ENCODE results near the gene WNK1.

DNA sequence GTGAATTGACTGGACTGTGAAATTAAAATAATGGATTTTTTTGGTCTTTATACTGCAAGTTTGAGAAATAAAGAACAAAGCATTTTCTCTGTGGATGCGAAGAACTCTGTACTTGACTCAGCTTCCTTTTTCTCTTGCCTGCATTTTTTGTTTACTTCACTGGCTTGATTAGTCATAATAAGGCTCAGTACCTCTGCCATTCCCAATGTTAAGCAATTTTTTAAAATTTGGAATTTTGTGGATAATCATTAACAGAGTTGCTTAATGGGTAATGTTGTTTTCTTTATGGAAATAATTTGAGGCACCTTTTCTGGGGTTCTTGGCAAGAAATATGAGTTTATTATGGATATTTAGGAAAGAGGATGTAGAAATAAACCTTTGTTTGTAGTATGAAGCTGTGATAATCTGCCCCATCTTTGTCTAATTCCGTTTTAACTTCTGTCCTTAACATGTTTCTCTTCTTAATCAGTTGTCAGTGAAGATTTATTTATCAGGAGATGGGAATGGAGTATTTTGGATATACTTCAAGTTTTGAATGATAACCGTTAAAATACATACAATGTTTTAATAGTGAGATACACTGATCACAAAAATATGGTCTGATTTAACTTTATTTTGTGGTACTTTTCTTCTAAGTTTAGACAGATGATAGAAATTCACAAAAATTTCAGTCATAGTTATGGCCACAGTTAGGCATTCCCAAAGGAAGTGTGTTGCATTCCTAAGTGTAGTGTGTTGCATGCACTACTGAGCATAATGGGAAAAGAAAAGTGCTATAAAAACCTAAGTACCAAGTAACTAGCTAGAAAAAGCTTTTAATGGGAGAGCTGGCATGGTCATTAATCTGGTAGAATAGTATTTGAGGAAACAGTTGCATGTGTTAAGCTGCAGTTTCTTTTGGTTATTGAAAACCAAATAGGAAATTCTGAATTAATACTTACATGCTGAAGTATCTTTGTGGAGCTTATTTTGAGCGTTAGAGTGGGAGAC, 27.7 kb downstream of the WNK1 start:
- no peak for TF ChIP-seq POLR2A (IDR thresholded peaks at IDR 0.05)
- TF ChIP-seq, protein P1, sequence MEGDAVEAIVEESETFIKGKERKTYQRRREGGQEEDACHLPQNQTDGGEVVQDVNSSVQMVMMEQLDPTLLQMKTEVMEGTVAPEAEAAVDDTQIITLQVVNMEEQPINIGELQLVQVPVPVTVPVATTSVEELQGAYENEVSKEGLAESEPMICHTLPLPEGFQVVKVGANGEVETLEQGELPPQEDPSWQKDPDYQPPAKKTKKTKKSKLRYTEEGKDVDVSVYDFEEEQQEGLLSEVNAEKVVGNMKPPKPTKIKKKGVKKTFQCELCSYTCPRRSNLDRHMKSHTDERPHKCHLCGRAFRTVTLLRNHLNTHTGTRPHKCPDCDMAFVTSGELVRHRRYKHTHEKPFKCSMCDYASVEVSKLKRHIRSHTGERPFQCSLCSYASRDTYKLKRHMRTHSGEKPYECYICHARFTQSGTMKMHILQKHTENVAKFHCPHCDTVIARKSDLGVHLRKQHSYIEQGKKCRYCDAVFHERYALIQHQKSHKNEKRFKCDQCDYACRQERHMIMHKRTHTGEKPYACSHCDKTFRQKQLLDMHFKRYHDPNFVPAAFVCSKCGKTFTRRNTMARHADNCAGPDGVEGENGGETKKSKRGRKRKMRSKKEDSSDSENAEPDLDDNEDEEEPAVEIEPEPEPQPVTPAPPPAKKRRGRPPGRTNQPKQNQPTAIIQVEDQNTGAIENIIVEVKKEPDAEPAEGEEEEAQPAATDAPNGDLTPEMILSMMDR (IDR thresholded peaks at IDR 0.05): no peak

Measured in vagina (tissue), 2 donors.